ENCODE measurements around the gene LYRM4. TPM values are rescaled to one million over a fixed set of nuclear protein-coding genes. Genes with fewer than 3 reads are reported as not detected.

The LYRM4 gene
- total and polyA plus RNA-seq, 2 donors, result 20.6 to 20.8 TPM

DNA sequence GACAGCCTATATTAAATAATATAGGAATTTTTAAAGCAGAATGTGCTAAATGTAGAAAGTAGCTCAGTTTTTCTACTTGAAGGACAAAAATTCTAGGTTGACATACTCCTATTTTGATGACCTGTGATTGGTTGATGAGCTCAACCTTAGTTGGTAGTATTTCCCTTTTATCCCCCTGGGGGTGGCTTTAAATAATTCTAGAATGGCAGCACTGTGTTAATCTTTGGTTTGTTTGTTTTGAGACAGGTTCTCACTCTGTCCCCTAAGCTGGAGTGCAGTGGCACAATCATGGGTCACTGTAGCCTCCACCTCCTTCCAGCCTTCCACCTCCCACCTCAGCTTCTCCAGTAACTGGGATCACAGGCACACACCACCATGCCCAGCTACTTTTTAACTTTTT is 29.8 kb upstream of the LYRM4 start:
- H3K4me3 ChIP-seq (ENCODE audit: low read depth, low read length), result no peak overlapping the region
- no peaks in the 10 kb centered on the region for H3K36me3 ChIP-seq (ENCODE audit: insufficient read depth)
- no peaks in the 10 kb centered on the region for H3K4me1 ChIP-seq (ENCODE audit: insufficient read depth)
- DNase-seq (ENCODE audit: extremely low spot score), result no peak
- no peak overlapping the region for H3K27ac ChIP-seq (ENCODE audit: low read depth)

DNA sequence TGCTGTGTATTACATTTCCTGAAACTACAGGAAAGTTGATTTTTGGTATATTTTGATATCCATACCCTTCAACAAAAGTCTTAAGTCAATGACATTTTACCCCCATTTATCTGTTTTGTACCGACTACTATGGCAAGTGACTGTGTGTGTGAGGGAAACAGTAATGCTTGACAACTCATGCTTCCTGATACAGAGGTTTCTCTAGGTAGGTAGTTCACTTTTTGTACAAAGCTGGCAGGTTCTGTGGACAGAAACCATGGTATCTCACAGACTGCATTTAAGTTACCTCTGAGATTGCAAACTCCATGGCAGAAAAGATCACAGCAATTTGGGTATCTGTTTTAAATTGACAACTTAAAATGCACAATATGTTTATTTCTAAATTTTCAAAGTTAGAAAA is 29.3 kb upstream of the LYRM4 start:
- no peak for DNase-seq (ENCODE audit: extremely low spot score)
- H3K4me1 ChIP-seq (ENCODE audit: insufficient read depth), result no peaks in the 10 kb centered on the region
- WGBS, result 97% methylated on average over 1 of the region's 1 CpG
- no peaks in the 10 kb centered on the region for H3K36me3 ChIP-seq (ENCODE audit: insufficient read depth)
- H3K27ac ChIP-seq (ENCODE audit: low read depth), result no peak overlapping the region
- no peak overlapping the region for H3K4me3 ChIP-seq (ENCODE audit: low read depth, low read length)

DNA sequence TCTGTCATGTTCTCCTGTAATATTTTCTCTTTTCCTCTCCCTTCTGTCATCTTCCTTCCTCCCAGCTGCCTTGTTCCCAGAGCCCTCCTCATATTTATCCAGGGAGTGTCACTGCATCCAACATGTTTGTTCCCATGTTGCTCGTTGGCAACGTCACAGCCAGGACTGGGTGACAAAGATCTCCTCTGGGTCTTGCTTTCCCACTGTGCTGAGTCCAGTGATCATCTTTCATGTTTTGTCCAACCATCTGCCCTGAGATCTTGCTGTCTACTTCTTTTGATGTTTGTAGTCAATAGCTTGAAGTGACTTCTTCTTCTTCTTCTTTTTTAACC is 27.2 kb upstream of the LYRM4 start:
- Histone ChIP-seq H3K4me3 (ENCODE audit: low read depth, low read length) (no peak overlapping the region), H3K4me1 (ENCODE audit: insufficient read depth) (no peaks in the 10 kb centered on the region), H3K27ac (ENCODE audit: low read depth) (peak overlapping the region; percentile 7), H3K36me3 (ENCODE audit: insufficient read depth) (no peaks in the 10 kb centered on the region)
- DNase-seq (ENCODE audit: extremely low spot score), result no peak
- 74% methylated on average over 2 of the region's 2 CpGs for WGBS

DNA sequence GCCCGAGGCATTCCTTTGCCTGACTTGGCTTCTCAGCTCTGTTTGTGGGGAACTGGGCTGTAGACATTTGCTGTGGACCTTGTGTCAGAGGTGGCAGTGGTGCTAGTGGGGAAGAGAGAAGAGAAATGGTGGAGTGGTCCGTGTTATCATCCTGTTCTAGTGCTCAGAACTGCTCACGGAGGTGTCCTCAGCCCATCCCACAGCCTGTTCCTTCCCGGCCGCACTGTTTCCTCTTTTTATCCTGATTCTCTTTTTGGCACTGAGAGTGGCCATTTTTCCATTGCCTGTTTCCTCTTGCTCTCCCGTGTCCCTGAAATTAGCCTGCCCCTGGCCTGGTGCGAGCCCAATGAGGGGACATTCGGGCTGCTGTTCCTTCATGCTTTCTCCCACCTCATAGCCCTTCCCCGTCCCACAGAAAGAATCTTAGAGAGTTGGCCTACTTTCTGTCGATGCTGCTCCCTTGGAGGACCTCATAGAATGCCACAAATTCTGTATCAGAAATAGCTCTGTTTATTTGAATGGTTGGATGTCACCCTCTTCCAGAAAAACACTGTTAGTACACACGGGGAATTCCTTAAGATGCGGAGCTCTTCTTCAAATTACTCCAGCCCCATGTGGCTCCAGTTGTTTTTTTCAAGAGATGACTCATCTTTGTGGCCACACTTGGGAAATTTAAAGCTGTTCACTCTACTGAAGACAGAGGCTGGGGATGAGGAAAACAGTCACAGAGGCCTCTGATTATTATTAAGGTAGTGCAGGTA is 26.6 kb upstream of the LYRM4 start:
- H3K4me1 ChIP-seq (ENCODE audit: insufficient read depth), result no peaks in the 10 kb centered on the region
- DNase-seq (ENCODE audit: extremely low spot score), result no peak
- no peak overlapping the region for H3K27ac ChIP-seq (ENCODE audit: low read depth)
- 63% methylated on average over 12 of the region's 12 CpGs for WGBS
- no peak overlapping the region for H3K4me3 ChIP-seq (ENCODE audit: low read depth, low read length)
- H3K36me3 ChIP-seq (ENCODE audit: insufficient read depth), result no peaks in the 10 kb centered on the region

DNA sequence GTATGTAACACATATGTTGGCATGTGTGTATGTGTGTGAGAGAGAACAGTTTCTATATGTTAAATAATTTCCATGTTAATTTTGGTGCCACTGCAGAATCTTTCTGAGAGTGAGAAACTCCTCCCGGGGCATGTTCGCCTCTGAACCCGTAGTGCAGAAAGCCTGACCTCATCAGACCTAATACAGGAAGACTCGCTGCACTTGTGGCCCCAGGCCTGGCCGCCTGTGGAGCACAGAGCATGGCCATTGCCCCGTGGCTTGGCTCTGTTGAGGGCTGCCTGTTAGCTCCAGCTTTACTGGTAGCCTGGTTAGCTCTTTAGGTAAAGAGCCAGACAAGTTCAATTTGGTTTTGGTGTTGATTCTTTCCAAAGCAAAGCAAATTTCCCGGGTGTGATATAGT is 26.0 kb upstream of the LYRM4 start:
- WGBS, result 91% methylated on average over 7 of the region's 7 CpGs

DNA sequence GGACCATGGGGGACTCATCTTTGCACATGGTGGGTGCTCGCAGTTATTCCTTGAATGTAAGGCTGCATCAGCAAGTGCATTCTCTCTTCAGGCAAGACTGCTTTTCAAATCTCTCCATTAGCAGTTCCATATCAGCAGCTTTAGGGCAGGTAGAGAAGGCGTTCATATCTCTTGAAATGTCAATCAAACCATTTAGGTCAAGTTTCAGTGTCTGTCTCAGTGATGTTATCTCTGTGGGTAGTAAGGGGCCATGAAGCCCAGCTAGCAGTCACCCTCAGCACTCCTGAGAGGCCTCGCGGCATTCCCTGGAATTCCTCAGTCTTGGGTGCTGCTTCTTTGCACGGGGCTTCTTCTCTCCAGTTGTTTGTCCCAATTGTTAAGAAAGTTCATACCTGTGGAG is 24.8 kb upstream of the LYRM4 start:
- no peak overlapping the region for H3K4me3 ChIP-seq (ENCODE audit: low read depth, low read length)
- no peak overlapping the region for H3K27ac ChIP-seq (ENCODE audit: low read depth)
- no peaks in the 10 kb centered on the region for H3K36me3 ChIP-seq (ENCODE audit: insufficient read depth)
- no peaks in the 10 kb centered on the region for H3K4me1 ChIP-seq (ENCODE audit: insufficient read depth)
- no peak for DNase-seq (ENCODE audit: extremely low spot score)
- 93% methylated on average over 5 of the region's 5 CpGs for WGBS

More for the DNA sequence above, 26.0 kb upstream of the LYRM4 start:
- no peaks in the 10 kb centered on the region for H3K36me3 ChIP-seq (ENCODE audit: insufficient read depth)
- no peaks in the 10 kb centered on the region for H3K4me1 ChIP-seq (ENCODE audit: insufficient read depth)
- DNase-seq (ENCODE audit: extremely low spot score), result no peak
- H3K27ac ChIP-seq (ENCODE audit: low read depth), result no peak overlapping the region
- H3K4me3 ChIP-seq (ENCODE audit: low read depth, low read length), result no peak overlapping the region

DNA sequence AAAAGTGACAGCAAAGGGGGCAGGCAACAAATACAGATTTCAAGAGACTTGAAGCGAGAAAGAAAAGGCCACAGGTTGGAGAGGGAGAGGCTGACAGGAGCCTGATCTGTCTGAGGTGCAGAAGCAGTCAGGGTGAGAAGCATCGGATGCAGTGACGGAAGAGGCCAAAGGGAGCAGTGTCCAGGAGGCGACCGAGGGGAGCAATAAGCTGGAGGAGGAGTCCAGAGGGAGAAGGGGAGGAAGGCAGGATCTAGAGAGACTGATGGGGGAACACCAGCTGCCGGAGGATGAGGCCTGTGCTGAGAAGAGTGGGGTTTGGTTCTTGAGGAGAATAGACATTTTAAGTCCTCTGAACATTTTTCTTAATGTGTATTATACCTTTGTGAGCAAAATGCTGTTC is 24.3 kb upstream of the LYRM4 start:
- Histone ChIP-seq H3K4me3 (ENCODE audit: low read depth, low read length) (no peak overlapping the region), H3K4me1 (ENCODE audit: insufficient read depth) (no peaks in the 10 kb centered on the region), H3K27ac (ENCODE audit: low read depth) (no peak overlapping the region), H3K36me3 (ENCODE audit: insufficient read depth) (no peaks in the 10 kb centered on the region)
- 93% methylated on average over 6 of the region's 6 CpGs for WGBS
- no peak for DNase-seq (ENCODE audit: extremely low spot score)

DNA sequence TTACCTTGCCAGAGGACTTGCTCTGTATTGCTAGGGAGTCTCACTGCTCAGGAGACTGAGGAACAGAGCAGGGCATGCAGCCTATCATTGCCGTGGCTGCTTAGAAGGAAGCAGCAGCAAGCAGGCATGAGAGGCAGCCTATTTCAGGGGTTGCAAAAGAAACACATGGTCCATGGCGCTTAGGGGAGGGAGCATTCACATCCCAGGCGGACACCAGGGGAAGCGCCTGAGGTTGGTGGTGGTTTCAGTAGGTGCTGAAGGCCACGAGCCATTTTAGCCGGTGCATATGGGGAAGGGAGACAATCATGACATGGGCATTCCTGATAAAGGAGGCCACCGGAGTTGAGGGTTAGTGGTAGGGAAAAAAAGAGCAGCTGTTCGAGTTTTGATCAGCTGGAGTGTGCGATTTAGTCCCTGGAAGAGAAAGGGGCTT is 21.5 kb upstream of the LYRM4 start:
- H3K4me1 ChIP-seq (ENCODE audit: insufficient read depth), result no peaks in the 10 kb centered on the region
- H3K4me3 ChIP-seq (ENCODE audit: low read depth, low read length), result no peak overlapping the region
- WGBS, result 79% methylated on average over 9 of the region's 9 CpGs
- no peak overlapping the region for H3K27ac ChIP-seq (ENCODE audit: low read depth)
- no peak for DNase-seq (ENCODE audit: extremely low spot score)
- H3K36me3 ChIP-seq (ENCODE audit: insufficient read depth), result no peaks in the 10 kb centered on the region

DNA sequence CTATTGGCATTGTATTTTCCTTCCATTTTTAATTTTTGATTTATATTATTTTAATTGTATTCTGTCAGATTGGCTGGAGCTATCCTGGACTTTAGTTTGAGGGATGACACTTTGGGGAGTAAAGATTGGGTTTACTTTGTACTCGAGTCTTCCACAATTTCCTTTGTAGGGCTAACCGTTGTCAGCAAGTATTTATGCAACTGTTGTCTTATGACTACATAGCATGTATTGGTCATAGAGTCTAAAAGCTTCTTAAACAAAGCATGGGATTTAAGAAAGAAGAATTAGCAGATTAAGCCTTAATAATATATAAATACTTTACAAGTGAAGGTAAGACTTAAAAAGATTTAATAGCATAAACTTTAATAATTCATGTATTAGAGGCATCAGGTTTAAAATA is 20.2 kb upstream of the LYRM4 start:
- DNase-seq (ENCODE audit: extremely low spot score), result no peak
- 75% methylated on average over 2 of the region's 2 CpGs for WGBS
- no peaks in the 10 kb centered on the region for H3K36me3 ChIP-seq (ENCODE audit: insufficient read depth)
- H3K4me3 ChIP-seq (ENCODE audit: low read depth, low read length), result no peak overlapping the region
- no peak overlapping the region for H3K27ac ChIP-seq (ENCODE audit: low read depth)
- H3K4me1 ChIP-seq (ENCODE audit: insufficient read depth), result no peaks in the 10 kb centered on the region

DNA sequence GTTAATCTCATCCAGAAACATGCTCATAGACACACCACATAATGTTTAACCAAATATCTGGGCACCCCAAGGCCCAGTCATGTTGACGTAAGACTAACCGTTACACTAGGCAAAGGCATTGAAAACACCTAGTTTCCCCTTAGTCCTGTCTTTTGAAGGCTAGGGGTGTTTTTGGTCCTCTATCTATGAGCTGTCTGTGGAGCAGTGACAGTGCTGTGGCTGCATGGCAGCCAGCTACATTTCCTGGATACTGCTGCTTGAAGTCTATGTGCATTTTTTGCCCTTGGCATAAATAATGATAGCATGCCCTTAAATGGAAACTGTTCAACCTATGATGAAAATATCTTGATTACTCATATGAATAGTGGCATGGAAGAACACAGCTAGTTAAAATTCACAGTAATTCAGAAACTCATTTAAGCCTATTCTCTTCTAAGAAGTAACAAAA is 19.2 kb upstream of the LYRM4 start:
- 94% methylated on average over 2 of the region's 2 CpGs for WGBS
- no peak for DNase-seq (ENCODE audit: extremely low spot score)
- Histone ChIP-seq H3K27ac (ENCODE audit: low read depth) (no peak overlapping the region), H3K4me3 (ENCODE audit: low read depth, low read length) (no peak overlapping the region), H3K4me1 (ENCODE audit: insufficient read depth) (no peaks in the 10 kb centered on the region), H3K36me3 (ENCODE audit: insufficient read depth) (no peaks in the 10 kb centered on the region)

DNA sequence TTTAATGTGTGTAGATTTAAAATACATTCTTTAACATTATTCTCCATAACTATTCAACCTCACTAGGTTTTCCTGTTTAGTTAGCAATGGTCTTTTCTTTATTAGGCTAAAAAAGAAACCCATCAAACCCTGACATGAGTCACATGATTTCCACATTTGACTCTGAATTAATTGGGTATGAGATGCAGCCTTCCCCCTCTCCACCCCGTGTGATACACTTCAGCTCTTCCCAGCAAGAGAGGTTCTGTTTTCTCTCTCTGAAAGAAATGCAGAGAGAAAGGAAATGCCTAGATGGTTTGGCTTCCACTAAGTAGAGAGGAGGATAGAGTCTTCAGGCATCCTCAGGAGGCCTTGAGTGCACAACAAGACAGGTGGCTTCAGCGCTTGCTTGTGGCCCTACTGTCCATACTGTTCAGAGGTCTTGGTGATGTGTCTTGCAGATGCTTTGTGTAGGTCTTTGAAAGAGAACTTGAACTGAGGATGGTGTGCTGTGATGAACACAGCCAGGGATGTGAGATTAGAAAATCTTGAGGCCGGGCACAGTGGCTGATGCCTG is 17.9 kb upstream of the LYRM4 start:
- no peak for DNase-seq (ENCODE audit: extremely low spot score)
- WGBS, result 90% methylated on average over 3 of the region's 3 CpGs
- no peak overlapping the region for H3K4me3 ChIP-seq (ENCODE audit: low read depth, low read length)
- no peak overlapping the region for H3K27ac ChIP-seq (ENCODE audit: low read depth)
- H3K4me1 ChIP-seq (ENCODE audit: insufficient read depth), result no peaks in the 10 kb centered on the region
- no peaks in the 10 kb centered on the region for H3K36me3 ChIP-seq (ENCODE audit: insufficient read depth)

DNA sequence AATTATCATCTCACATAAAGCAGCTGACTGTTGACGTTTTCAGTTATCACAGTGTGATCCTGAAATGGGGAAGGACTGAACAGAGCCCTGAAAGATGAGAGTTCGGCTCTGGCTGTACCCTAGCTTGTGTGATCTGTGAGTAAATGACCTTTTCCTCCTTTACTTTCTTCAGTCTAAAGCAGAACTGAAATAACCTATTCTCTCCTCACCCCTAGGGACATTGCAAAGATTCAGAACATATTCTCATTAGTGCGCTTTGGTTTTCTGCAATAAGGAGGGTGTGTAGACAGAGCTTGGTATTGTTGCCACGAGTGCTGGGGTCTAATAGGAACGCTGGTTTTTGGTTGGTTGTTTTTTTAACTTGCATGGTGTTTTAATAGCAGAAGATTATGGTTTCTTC is 17.3 kb upstream of the LYRM4 start:
- H3K4me3 ChIP-seq (ENCODE audit: low read depth, low read length), result no peak overlapping the region
- 86% methylated on average over 5 of the region's 5 CpGs for WGBS
- no peaks in the 10 kb centered on the region for H3K4me1 ChIP-seq (ENCODE audit: insufficient read depth)
- DNase-seq (ENCODE audit: extremely low spot score), result no peak
- no peaks in the 10 kb centered on the region for H3K36me3 ChIP-seq (ENCODE audit: insufficient read depth)
- no peak overlapping the region for H3K27ac ChIP-seq (ENCODE audit: low read depth)

DNA sequence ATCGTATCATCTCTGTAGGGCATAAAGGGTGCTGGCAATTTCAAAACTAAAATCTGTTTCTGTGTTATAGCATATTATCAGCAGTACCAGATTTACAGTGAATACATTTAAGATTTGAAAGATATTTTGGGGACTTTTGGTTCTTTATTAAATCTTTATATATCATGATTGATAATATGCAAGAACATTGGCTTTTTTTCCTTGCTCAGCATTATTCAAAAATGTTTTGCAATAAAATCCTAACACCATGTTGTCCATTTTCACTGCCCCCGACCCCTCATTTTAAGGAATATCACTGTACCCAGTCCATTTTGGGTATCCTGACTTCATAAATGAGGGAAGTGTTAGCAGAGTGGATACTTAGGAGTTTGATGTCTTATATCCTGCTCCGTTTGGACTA is 16.8 kb upstream of the LYRM4 start:
- Histone ChIP-seq H3K4me3 (ENCODE audit: low read depth, low read length) (no peak overlapping the region), H3K36me3 (ENCODE audit: insufficient read depth) (no peaks in the 10 kb centered on the region), H3K27ac (ENCODE audit: low read depth) (no peak overlapping the region), H3K4me1 (ENCODE audit: insufficient read depth) (no peaks in the 10 kb centered on the region)
- no peak for DNase-seq (ENCODE audit: extremely low spot score)
- 85% methylated on average over 3 of the region's 3 CpGs for WGBS

DNA sequence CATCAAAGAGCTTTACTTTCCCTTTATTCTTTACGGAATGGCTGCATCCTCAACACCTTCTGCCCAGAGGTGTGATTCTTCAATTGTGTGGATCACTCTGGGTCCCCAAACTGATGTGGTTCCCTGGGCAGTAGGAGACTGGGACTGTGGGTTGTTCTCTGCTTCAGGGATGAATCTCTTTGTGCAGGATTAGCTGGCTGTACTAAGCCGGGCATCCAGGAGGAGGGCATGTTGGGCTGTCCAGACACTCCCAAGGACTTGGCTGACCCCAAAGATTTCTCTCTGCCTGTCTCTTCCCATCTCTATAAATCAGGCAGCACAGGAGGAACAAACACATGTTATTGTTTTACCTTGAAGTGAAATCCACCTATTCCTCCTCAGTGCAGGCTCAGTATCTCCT is 15.8 kb upstream of the LYRM4 start:
- Histone ChIP-seq H3K27ac (ENCODE audit: low read depth) (no peak overlapping the region), H3K4me3 (ENCODE audit: low read depth, low read length) (no peak overlapping the region), H3K36me3 (ENCODE audit: insufficient read depth) (no peaks in the 10 kb centered on the region), H3K4me1 (ENCODE audit: insufficient read depth) (no peaks in the 10 kb centered on the region)
- 94% methylated on average over 2 of the region's 2 CpGs for WGBS
- DNase-seq (ENCODE audit: extremely low spot score), result no peak
